Measurements from ENCODE around the gene DARS2.

DNA sequence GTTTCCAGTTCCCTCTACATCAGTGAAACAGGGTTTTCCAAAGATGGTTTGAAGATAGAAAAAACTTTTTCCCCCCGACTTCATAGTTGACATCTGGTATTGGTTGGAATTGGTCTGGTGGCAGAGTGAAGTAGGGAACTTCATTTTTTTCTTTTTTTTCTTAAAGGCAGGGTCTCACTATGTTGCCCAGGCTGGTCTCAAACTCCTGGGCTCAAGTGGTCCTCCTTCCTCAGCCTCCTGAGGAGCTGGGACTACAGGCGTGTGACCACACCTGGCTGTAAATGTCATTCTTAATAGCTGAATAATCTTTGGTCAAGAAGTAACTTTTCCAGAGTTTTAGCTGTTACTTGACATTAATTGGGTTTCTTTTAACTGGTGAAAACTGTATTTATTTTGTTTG lies 65.4 kb downstream of the DARS2 start:
- TF ChIP-seq, protein P1, sequence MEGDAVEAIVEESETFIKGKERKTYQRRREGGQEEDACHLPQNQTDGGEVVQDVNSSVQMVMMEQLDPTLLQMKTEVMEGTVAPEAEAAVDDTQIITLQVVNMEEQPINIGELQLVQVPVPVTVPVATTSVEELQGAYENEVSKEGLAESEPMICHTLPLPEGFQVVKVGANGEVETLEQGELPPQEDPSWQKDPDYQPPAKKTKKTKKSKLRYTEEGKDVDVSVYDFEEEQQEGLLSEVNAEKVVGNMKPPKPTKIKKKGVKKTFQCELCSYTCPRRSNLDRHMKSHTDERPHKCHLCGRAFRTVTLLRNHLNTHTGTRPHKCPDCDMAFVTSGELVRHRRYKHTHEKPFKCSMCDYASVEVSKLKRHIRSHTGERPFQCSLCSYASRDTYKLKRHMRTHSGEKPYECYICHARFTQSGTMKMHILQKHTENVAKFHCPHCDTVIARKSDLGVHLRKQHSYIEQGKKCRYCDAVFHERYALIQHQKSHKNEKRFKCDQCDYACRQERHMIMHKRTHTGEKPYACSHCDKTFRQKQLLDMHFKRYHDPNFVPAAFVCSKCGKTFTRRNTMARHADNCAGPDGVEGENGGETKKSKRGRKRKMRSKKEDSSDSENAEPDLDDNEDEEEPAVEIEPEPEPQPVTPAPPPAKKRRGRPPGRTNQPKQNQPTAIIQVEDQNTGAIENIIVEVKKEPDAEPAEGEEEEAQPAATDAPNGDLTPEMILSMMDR (IDR thresholded peaks at IDR 0.05), result no peak
- no peak for TF ChIP-seq EZH2 (IDR thresholded peaks at IDR 0.05)

Data from neural progenitor cell (in vitro differentiated cells).